Liver (tissue), 3 donors: Measurements from ENCODE around the gene FBLIM1.

Source experiments
- CTCF ChIP-seq: fragments of 150-350 bp; IDR thresholded peaks from 2 replicates; pipeline ENCODE4 v1.5.1; 2017; ENCODE audit warnings: improper control_type of control experiment, low read depth, low read length; ENCODE audit not compliant: missing input control
- FOXA1 ChIP-seq: IDR thresholded peaks from 2 replicates; pipeline ENCODE4 v1.6.1; 2016; ENCODE audit warnings: antibody characterized with exemption
- RAD21 ChIP-seq, 2 donors: IDR thresholded peaks; 2 replicates each; pipeline ENCODE4 v1.6.1; 2016; ENCODE audit warnings: antibody characterized with exemption in 2 of 2, mild to moderate bottlenecking in 2 of 2
- TAF1 ChIP-seq: conservative IDR thresholded peaks from 2 replicates; pipeline ENCODE4 v1.6.1; 2016; ENCODE audit warnings: antibody characterized with exemption, mild to moderate bottlenecking
- YY1 ChIP-seq: IDR thresholded peaks from 2 replicates; pipeline ENCODE4 v1.6.1; 2016; ENCODE audit warnings: antibody characterized with exemption, mild to moderate bottlenecking
- TF ChIP-seq, protein P1 (sequence below): IDR thresholded peaks from 2 replicates; pipeline ENCODE4 v1.6.1; 2016; ENCODE audit warnings: antibody characterized with exemption
- donor health status: healthy.
- donor health status: healthy.

GRCh38 chr1:15736038-15736891 is 22.3 kb upstream of the FBLIM1 start, which contains the start of gene SLC25A34:
- TF ChIP-seq RAD21 (IDR thresholded peaks at IDR 0.05): peak in 1 of 2 donors; percentile 43
- no peak for TF ChIP-seq CTCF
- TF ChIP-seq FOXA1: peak; percentile 89
- TF ChIP-seq TAF1: no peak
- TF ChIP-seq, protein P1, sequence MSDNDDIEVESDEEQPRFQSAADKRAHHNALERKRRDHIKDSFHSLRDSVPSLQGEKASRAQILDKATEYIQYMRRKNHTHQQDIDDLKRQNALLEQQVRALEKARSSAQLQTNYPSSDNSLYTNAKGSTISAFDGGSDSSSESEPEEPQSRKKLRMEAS: no peak
- TF ChIP-seq YY1: peak; percentile 46
